ENCODE data around the gene KCTD8.

KCTD8 gene

DNA sequence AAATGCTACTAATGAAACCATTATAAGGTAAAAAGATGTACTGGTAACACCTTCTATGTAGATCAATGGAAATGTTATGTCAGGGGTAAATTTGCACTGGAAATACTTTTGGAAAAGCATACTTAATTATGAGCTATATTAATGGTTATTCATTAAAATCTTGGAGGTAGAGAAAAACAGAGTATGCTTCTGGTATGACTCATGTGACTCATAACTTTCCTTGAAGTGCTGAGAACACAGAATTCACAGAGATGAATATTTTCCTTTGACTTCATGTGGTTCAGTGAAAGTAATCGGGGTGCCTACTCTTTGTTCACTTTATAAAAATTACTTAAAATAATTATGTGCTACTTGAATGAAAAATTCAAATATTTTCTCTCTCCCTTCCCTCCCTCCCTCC is 254.2 kb downstream of the KCTD8 start:
- TF ChIP-seq TAF1 (IDR thresholded peaks at IDR 0.05; ENCODE audit: borderline replicate concordance, insufficient read depth, low read length): no peak
- TF ChIP-seq, protein P1, sequence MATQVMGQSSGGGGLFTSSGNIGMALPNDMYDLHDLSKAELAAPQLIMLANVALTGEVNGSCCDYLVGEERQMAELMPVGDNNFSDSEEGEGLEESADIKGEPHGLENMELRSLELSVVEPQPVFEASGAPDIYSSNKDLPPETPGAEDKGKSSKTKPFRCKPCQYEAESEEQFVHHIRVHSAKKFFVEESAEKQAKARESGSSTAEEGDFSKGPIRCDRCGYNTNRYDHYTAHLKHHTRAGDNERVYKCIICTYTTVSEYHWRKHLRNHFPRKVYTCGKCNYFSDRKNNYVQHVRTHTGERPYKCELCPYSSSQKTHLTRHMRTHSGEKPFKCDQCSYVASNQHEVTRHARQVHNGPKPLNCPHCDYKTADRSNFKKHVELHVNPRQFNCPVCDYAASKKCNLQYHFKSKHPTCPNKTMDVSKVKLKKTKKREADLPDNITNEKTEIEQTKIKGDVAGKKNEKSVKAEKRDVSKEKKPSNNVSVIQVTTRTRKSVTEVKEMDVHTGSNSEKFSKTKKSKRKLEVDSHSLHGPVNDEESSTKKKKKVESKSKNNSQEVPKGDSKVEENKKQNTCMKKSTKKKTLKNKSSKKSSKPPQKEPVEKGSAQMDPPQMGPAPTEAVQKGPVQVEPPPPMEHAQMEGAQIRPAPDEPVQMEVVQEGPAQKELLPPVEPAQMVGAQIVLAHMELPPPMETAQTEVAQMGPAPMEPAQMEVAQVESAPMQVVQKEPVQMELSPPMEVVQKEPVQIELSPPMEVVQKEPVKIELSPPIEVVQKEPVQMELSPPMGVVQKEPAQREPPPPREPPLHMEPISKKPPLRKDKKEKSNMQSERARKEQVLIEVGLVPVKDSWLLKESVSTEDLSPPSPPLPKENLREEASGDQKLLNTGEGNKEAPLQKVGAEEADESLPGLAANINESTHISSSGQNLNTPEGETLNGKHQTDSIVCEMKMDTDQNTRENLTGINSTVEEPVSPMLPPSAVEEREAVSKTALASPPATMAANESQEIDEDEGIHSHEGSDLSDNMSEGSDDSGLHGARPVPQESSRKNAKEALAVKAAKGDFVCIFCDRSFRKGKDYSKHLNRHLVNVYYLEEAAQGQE (IDR thresholded peaks at IDR 0.05; ENCODE audit: insufficient read depth in 1 of 2, low read depth in 2 of 2, low read length in 2 of 2): no peak
- no peak for TF ChIP-seq FOXP2 (optimal IDR thresholded peaks at IDR 0.05; ENCODE audit: borderline replicate concordance, extremely low read depth, extremely low read length, insufficient read depth)
- TF ChIP-seq SIN3A (IDR thresholded peaks at IDR 0.05; ENCODE audit: borderline replicate concordance, insufficient read depth, low read length): no peak
- TF ChIP-seq POLR2AphosphoS5 (IDR thresholded peaks at IDR 0.05; ENCODE audit: low read depth, low read length): no peak

DNA sequence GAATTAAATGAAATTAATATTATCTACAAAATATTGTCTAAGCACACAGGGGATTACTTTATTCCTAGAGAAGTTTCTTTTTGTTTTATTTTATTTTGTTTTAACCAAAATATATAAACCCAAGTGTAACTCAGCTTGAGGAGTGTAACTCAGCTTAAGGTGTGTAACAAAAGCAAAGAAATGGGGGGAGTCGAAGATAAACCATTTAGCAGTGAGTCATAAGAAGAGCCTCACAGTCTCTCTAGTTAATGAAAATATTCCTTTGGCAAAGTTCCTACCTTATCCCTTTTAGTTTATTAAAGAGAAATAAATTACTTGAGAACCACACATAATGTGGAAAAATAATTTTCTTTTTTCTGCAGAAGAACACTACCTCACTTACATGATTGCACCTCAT is 261.8 kb downstream of the KCTD8 start:
- TF ChIP-seq SIN3A (IDR thresholded peaks at IDR 0.05; ENCODE audit: borderline replicate concordance, insufficient read depth, low read length) (no peak), FOXP2 (optimal IDR thresholded peaks at IDR 0.05; ENCODE audit: borderline replicate concordance, extremely low read depth, extremely low read length, insufficient read depth) (no peak), TAF1 (IDR thresholded peaks at IDR 0.05; ENCODE audit: borderline replicate concordance, insufficient read depth, low read length) (no peak), POLR2AphosphoS5 (IDR thresholded peaks at IDR 0.05; ENCODE audit: low read depth, low read length) (no peak)
- TF ChIP-seq, protein P1 (IDR thresholded peaks at IDR 0.05; ENCODE audit: insufficient read depth in 1 of 2, low read depth in 2 of 2, low read length in 2 of 2): no peak

DNA sequence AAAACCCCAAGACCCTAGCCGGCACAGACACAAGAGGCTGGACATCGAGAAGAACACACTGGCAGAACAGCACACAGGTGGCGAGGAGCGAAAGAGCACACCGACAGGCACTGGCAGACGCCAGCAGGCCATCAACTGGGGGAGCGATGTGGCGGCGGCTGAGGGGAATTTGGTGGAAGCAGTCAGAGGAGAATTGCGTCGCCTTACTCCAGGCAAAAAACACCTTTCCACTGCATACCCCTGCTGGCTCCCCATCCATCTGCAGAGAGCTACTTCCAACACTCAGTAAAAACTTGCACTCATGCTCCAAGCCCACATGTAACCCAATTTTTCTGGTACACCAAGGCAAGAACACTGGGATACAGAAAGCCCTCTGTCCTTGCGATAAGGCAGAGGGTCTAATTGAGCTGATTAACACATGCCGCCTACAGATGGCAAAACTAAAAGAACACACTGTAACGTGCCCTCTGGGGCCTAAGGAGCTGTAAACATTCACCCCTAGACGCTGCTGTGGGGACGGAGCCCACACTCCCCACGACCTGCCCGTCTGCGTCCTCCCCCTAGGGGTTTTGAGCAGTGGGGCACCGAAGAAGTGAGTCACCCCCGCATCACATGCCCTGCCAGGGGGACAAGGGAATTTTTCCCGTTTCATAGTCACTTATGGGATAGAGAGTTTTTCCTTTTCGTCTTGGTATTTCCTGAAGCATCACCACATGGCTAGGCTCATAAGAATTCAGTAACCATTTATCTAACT is 262.3 kb downstream of the KCTD8 start:
- TF ChIP-seq FOXP2 (optimal IDR thresholded peaks at IDR 0.05; ENCODE audit: borderline replicate concordance, extremely low read depth, extremely low read length, insufficient read depth): no peak
- TF ChIP-seq, protein P1 (IDR thresholded peaks at IDR 0.05; ENCODE audit: insufficient read depth in 1 of 2, low read depth in 2 of 2, low read length in 2 of 2): no peak
- TF ChIP-seq POLR2AphosphoS5 (IDR thresholded peaks at IDR 0.05; ENCODE audit: low read depth, low read length): no peak
- no peak for TF ChIP-seq SIN3A (IDR thresholded peaks at IDR 0.05; ENCODE audit: borderline replicate concordance, insufficient read depth, low read length)
- TF ChIP-seq TAF1 (IDR thresholded peaks at IDR 0.05; ENCODE audit: borderline replicate concordance, insufficient read depth, low read length): no peak

DNA sequence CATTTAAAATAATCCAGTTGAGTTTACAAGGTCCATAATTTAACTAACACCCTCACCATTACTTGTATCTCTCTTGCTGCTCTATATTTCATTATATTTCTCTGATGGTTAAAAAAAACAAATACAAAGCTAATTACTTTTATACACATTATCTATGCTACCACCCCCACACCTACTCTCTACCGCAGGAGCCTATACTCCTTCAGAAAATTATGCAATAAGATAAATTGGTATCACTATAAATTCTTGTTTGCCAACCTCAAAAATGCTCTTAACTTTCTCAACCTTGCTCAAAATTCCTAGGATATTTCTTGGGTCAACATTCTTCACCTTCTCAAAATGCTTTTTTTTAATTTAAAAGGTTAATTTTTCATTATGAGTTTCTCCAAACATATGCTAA is 282.7 kb downstream of the KCTD8 start:
- TF ChIP-seq FOXP2 (optimal IDR thresholded peaks at IDR 0.05; ENCODE audit: borderline replicate concordance, extremely low read depth, extremely low read length, insufficient read depth): no peak
- TF ChIP-seq SIN3A (IDR thresholded peaks at IDR 0.05; ENCODE audit: borderline replicate concordance, insufficient read depth, low read length): no peak
- TF ChIP-seq, protein P1 (IDR thresholded peaks at IDR 0.05; ENCODE audit: insufficient read depth in 1 of 2, low read depth in 2 of 2, low read length in 2 of 2): no peak
